HFF-Myc (cell line): ENCODE results near the gene MPI.

ENCODE experiments used
- DNase-seq: peaks from one replicate; pipeline ENCODE4 v3.0.0-alpha.2; 2011; ENCODE audit warnings: low read depth; ENCODE audit errors: extremely low read depth
- H3K4me3 ChIP-seq: replicated peaks from 2 replicates; pipeline ENCODE4 v1.5.1; 2011; ENCODE audit warnings: low read depth, mild to moderate bottlenecking, control low read depth, low read length
- CTCF ChIP-seq: IDR thresholded peaks from 2 replicates; pipeline ENCODE4 v1.5.1; 2012; ENCODE audit warnings: mild to moderate bottlenecking, low read depth, low read length, control low read depth; ENCODE audit errors: missing control alignments

The MPI gene

DNA sequence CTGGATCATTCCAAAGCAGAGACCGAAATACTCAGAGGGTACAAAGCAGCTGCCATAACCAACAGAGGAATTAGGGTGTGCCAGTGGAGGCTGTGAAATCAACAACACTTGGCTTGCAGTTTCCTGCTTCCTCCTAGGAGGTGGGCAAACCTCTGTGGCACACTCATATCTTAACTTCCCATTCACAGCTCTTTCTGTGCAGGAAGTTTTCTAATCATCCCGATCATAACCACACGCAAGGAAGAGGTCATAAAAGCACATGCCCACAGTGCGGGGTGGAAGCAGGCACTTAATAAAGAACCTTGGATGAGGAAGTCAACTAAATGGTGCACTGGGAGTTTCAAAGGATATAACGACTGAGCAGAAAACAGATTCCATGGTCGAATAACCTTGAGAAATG, 21.8 kb upstream of the MPI start:
- no peak for TF ChIP-seq CTCF
- no peak for DNase-seq
- H3K4me3 ChIP-seq: no peak overlapping the region

GRCh38 chr15:74869372-74869725, 20.5 kb upstream of the MPI start:
- no peak for DNase-seq
- TF ChIP-seq CTCF: no peak
- H3K4me3 ChIP-seq: no peak overlapping the region

DNA sequence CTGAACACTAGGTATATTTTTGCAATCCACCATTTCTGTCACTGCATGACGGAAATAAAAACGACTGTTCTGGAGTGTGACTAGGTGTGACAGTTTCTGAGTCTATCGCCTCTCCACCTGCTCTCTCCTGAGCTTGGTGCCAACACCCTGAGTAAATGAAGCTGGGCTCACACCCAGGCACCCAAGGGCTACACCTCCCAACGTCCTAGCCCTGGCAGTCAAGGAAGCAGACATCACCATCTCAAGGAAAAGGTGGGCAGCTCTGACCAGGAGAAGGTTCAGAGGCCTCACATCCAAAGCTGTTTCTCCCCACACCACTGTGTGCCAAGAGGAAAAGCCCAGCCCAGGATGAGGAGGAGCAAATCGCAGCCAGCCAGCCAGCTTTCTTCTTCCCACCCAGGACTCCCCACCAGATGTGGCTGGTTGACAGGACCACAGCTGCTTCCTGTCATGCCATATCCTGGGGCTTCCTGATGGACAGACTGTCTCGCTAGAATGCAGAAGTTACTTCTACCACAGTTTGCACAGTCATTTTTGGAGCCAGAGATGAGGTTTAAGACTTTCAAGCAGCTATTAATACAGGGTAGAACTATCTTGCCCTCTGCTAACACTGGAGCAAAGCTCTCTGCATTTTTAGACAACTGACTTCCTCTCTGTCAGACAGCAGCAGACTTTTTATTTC, 20.0 kb upstream of the MPI start:
- no peak overlapping the region for H3K4me3 ChIP-seq
- no peak for TF ChIP-seq CTCF
- no peak for DNase-seq

GRCh38 chr15:74870436-74871215, 19.2 kb upstream of the MPI start:
- no peak overlapping the region for H3K4me3 ChIP-seq
- TF ChIP-seq CTCF: no peak

GRCh38 chr15:74872702-74873035, 17.2 kb upstream of the MPI start:
- no peak for TF ChIP-seq CTCF
- H3K4me3 ChIP-seq: peak overlapping the region; percentile 52
- no peak for DNase-seq

More at GRCh38 chr15:74870436-74871215, 19.2 kb upstream of the MPI start:
- DNase-seq: no peak

DNA sequence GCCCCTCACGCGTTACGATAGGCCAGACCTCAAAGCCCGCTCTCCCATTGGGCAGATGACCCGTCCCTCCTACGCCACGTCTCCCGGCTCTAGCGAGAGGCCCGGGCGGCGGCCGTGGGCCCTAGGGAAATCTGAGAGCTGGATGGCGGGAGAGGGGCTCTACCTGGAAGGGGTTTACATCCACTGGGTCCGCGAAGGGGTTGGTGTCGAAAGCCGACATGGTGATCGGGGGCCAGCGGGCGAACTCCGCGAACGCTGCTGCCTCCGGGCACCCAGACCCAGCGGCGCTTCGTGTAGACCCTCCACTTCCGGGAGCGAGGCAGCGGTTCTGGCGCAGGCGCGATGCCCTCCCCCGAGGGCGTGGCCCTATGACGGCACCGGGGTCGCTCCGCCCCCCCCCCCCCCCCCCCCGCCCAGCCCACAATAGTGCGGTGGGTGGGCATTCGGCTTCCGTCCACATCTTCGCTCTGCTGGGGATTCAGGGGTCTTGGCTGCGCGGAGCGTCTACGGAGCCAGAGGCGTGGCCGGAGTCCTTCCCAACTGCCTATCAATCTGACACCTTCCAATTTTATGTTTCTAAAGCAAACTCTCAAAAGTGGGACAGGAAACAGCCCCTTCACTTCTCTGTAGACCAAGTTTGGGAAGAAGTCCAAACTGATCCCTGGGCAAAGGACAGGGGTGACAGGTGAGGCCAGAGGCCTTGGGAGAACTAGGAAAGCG, 16.6 kb upstream of the MPI start, which contains the start of gene SCAMP2:
SCAMP2 (minus strand) TSS at position 330 of the 720 bp plus-strand sequence; CDS start at position 220, 110 bp downstream.
- peak within 1 kb of the TSS; percentile 52 for H3K4me3 ChIP-seq
- peak; percentile 75 for DNase-seq
- no peak for TF ChIP-seq CTCF
